GM18517 (cell line): ENCODE data around the gene FANK1.

Experiments used
- ATAC-seq: cut with Tn5 transposase; IDR thresholded peaks from one replicate; pipeline ENCODE4 v1.9.1; 2021; ENCODE audit warnings: mild to moderate bottlenecking, moderate library complexity; ENCODE audit not compliant: unreplicated experiment

Gene FANK1

DNA sequence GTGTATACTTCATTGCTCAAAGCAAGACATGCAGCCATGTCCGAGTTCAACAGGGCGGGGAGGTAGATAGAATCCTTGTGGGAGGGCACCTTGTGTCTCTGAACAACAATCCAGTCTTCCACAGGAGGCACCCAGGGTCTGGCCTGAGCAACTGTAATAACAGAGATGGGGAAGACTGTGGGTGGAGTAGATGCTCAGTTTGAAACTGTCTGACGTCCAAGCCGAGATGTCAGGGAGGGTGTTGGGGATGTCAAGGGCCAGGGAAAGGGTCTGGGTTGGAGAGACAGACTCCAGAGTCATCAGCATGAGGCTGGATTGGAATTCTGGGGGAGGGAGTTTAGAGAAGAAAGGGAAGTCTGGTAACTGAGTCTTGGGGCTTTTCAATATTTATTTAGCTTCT lies 88.0 kb downstream of the FANK1 start:
- no peak for ATAC-seq

- ATAC-seq, result no peak
Measured at GRCh38 chr10:125984865-125985495, 88.6 kb downstream of the FANK1 start.

DNA sequence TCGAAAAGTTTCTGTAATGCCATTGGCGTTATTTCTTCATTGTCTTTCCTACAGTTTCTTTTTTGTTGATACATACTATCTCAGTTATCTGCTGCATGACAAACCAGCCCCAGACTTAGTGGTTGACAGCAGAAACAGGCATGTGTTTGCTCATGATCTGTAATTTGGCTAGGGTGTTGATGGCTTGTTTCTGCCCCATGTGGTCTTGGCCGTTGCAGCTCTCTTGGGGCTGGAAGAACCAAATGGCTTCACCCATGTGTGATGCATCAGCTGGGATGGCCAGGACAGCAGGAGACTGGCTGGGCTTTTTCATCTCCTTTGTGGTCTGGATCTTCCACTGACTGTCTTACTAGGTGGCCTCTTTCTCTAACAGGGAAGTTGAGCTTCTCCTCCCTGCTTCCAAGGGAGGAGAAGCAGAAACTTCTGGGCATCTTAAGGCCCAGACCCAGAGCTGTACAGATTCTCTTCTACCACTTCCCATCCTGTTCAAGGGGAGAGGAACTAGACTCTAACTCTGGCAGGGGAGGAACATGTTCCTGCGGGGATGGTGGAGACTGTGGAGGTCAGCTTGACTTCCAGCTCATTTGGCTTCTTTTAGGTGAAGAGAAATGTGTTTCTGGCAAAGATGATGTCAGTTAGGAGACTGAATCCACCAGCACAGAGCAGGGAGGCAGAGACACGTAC lies 89.3 kb downstream of the FANK1 start:
- no peak for ATAC-seq

DNA sequence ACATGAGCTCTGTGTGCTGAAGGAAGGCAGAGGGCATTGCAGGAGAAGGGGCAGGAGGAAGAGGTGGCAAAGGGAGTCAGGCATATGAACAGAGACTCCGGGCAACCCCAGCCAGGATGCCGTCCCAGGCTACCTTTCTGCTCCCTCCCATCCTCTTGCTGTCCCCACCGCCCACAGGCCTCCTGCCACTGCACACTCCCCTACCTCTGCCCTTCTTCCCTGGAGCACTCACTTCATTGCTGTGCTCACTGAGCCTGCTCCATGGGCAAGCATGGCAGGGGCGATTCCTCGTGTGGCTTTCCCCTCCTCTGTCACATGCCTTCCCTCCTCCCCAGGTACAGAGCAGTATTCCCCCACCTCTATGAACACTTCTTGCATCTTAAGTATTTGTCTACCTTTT lies 93.4 kb downstream of the FANK1 start:
- no peak for ATAC-seq

GRCh38 chr10:125990974-125991373 lies 94.6 kb downstream of the FANK1 start:
- ATAC-seq, result no peak

DNA sequence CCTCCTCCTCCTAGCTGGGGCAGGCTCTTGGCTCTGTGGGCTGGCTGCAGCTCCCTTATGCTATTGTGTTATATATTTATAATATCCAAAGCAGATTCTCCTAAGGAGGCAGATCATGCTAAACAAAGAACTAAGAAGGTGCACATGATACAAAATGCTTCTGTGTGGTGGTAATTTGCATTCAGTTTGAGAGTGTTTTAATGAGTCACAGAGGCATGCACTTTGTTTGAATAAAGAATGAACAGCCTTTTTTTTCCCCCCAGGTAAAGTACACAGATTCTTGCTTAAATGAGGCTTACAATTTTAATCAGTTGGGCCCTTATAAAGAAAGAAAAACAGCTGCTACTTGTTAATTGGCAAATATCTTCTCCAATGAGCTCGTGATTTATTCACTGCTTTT lies 95.0 kb downstream of the FANK1 start:
- no peak for ATAC-seq

GRCh38 chr10:125992254-125992653 lies 95.9 kb downstream of the FANK1 start:
- ATAC-seq, result no peak

DNA sequence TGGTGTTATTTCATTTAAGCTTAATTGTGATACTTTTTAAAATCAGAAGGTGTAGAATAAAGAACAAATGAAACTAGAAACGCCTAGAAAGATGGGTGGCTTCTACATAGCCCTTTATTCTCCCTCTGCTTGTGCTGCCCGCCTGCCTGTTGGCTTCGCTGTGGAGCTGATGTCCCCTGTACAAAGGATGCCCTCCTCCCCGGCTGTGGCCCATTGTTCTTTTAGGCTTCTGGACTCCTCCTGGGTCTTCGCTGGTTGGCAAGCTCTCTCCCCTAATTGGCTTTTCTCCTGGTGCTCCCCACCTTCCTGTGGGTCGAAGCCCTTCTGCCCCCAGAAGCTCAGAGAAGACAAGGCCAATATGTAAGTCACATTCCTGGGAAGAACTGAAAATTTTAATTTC lies 98.2 kb downstream of the FANK1 start:
- no peak for ATAC-seq

DNA sequence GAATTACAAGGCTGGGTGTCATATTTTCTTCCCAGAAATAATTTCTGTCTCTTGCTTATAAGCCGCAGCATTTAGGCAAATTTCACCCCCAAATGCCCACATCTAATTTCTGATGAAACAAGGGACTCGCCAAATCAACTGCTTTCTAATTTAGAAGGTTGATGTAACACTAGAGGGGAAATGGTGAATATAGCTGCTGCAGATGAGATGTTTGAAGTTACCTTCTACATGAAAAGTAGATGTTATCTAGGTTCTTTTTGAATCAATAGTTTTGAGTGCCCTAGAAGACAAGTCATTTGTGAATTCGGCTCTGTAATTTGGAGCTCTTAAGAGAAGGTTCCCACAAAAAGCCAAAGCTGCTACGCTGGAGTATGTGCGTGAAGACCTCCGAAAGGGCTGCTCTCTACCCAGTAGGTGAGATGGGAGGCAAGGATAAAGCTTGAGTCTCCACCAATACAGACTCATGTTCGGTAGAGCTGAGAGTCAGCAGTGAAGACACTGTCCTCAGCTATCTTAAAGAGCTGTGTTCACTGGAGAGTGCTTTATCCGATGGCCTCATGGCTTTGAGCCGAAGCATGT lies 99.5 kb downstream of the FANK1 start:
- ATAC-seq, result no peak

DNA sequence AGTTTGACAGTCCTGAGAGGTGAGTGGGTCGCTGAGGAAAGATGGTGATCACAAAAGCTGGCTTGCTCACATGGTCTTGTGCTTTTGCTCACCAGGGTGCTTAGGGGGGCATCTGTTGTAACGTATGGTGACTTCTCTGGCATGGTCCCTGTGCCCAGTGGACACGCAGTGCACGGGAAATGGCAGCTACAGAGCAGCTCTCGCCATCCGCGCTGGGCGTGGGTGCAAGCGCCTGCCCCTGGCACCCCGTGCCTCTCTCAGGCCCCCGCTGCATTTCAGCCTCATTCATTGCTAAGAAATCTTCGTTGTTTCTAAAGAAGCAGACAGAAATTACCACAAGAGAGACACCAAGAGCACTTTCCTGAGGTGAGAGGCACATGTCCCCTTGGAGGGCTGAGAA lies 101.2 kb downstream of the FANK1 start:
- ATAC-seq, result no peak

DNA sequence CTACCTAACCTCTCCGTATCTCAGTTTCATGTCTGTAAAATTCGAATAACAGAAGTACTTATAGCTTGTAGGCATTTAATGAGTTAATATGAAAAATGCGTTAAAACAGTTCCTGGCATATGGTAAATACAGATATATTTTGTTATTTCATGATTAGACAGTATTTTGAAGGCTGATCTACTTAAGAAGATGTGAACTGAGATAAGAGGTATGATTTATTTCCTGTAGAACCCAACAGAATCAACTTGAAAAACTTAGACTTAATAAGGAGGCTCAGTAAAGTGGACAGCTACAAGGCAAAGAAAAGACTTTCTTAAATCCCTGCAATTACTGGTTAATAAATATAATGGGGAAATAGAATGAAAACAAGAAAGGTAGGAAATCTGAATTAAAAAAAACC lies 103.3 kb downstream of the FANK1 start:
- no peak for ATAC-seq

DNA sequence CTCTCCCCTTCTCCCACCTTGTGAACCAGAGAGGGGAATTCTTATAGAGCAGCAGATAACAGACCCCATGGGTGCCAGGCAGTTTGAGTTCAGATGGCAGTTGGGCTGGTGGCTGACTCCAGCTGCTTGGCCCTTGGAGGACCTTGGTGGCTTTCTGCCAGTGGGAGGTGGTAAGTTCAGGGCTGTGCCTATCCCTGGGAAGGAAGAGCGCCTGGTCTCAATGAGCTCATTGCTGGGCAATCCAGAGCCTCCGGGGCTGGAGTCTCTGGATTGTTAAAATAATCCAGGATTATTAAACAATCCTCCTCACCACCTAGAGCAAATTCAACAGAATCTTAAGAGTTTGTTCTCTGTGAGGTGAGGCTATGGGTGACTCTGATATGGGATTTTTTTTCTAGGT lies 105.2 kb downstream of the FANK1 start:
- ATAC-seq, result no peak

- ATAC-seq, result no peak
Measured at GRCh38 chr10:126004752-126005151, 108.4 kb downstream of the FANK1 start.

- ATAC-seq, result no peak
Measured at GRCh38 chr10:126006264-126006663, 109.9 kb downstream of the FANK1 start.

DNA sequence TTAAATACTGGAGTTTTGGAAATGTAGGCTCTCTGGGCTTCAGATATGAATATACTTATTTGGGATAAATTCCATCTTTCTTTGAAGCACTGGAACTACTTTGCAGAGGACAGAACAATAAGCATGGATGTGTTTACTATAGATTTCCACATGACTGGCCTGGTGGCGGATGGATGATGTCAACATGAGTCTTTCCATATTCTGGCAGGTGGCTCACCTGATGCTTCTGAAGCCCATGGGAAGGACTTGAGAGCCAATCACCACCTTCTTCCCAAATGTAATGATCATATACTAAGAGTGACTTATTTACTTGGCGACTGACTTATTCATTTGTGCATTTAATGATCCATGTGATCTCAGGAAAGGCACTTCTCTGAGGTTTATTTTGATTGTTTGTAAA lies 110.5 kb downstream of the FANK1 start:
- ATAC-seq, result no peak

DNA sequence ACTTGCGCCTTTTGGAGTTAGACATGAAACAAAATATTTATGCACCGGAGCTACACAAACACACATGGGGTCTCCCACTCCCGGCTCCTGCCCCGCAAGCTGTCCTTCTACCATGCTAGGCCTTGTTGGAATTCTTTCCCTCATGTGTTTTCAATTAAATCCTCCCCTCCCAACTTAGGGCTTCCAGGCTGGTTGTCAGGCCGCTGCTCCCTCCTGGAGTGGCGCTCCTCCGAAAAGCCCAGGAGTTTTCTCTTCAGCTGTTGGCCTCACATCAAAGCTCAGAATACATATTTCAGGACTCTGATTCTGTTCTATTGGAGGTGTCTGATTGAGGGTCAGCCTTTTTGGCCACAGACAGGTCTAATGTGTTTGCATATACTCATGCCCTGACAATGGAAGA lies 113.3 kb downstream of the FANK1 start:
- no peak for ATAC-seq

- ATAC-seq, result no peak
Measured at GRCh38 chr10:126011995-126012394, 115.6 kb downstream of the FANK1 start.

DNA sequence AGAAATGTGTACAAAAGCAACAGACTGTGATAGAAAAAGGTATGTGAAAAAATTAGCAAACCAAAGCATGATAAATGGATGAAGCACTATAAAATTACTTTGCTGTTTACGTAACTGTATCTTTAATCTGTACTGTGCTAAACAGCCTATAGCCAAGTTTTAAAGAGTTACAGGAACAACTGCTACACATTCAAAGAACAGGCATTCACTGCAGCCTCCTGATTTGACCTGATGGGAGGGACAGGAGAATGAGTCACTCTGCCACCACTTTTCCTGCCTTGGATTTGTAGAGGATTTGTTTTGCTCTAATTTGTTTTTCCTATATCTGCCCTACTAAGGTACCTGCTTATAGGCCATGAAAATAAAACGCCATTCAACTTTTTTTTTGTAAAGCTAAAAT lies 116.1 kb downstream of the FANK1 start:
- ATAC-seq, result no peak

GRCh38 chr10:126013489-126014281 lies 117.3 kb downstream of the FANK1 start:
- ATAC-seq, result no peak

- no peak for ATAC-seq
Measured at GRCh38 chr10:126014309-126014708, 117.9 kb downstream of the FANK1 start.

DNA sequence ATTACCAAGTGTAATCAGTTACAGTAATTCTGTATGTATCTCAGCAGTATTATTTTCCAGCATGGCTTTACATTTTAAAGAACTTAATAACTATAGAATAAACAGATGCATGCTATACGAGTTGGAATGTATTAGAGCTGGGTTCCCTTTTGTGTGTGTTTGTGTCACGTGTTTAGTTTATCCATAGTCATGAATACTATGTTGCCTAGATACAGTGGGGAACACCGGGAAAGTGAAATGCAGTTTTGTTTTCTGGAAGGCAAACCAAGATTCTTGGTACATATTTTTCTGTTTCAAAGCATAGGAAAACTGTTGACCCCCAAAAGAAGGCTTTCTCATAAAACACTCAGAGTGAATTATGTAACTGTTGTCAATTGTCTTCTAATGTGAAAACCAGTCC lies 119.0 kb downstream of the FANK1 start:
- no peak for ATAC-seq
